Urinary bladder (tissue), 4 donors: ENCODE data around the gene DENND1C. TPM values are rescaled to one million over a fixed set of nuclear protein-coding genes. Genes with fewer than 3 reads are reported as not detected.

Source experiments
- DNase-seq: peaks from one replicate; pipeline ENCODE4 v3.0.0-alpha.2; 2015; ENCODE audit errors: extremely low spot score
- H3K27ac ChIP-seq: one replicate; pipeline ENCODE4 v1.5.1; 2013; ENCODE audit warnings: low read depth, mild to moderate bottlenecking, moderate library complexity
- H3K36me3 ChIP-seq: one replicate; pipeline ENCODE4 v1.6.1; 2013; ENCODE audit warnings: mild to moderate bottlenecking, moderate library complexity; ENCODE audit not compliant: insufficient read depth
- H3K4me1 ChIP-seq: one replicate; pipeline ENCODE4 v1.6.1; 2013; ENCODE audit warnings: mild to moderate bottlenecking, moderate library complexity; ENCODE audit not compliant: insufficient read depth
- H3K4me3 ChIP-seq: one replicate; pipeline ENCODE4 v1.5.1; 2013; ENCODE audit warnings: low read depth, low read length
- WGBS: extraction: QIAGEN DNeasy Blood & Tissue Kit; methylation state at CpG from one replicate; pipeline ENCODE4 v1.1.7; 2013; 5-methylcytosine and 5-hydroxymethylcytosine counted together
- polyA plus RNA-seq: library from polyadenylated mRNA; stranded (reverse); fragments of 200-250 nt; gene quantifications from one replicate; pipeline ENCODE4 v1.2.3, GENCODE V29; 2013
- small RNA-seq: library from RNA; depleted of rRNA; stranded (forward); fragments of <200 nt; gene quantifications from one replicate; pipeline ENCODE3, GENCODE V24; 2014
- total RNA-seq: library from RNA; depleted of rRNA; stranded (reverse); fragments of >200 nt; gene quantifications from one replicate; pipeline ENCODE4 v1.2.3, GENCODE V29; 2014
- donor health status: healthy with polysubstance abuse.
- donor health status: healthy.

The DENND1C gene
- total and polyA plus RNA-seq, 2 donors: 0.63 to 1.4 TPM

- 4% methylated on average over 43 of the region's 43 CpGs for WGBS
- Histone ChIP-seq H3K36me3 (no peaks in the 10 kb centered on the region), H3K4me1 (no peaks in the 10 kb centered on the region), H3K27ac (peak overlapping the region; percentile 79), H3K4me3 (no peak overlapping the region)
- peak; percentile 100 for DNase-seq
These were observed 56.5 kb downstream of the DENND1C start for GRCh38 chr19:6424939-6425731.

- H3K27ac ChIP-seq: peak within 1 kb of the TSS; percentile 79
- DNase-seq: no peak
- H3K4me3 ChIP-seq: peak within 1 kb of the TSS; percentile 97
- H3K36me3 ChIP-seq: no peaks in the 10 kb centered on the region
- WGBS: under 1% methylated on average over 114 of the region's 114 CpGs
- no peaks in the 10 kb centered on the region for H3K4me1 ChIP-seq
These were observed 57.2 kb downstream of the DENND1C start, which contains the start of gene KHSRP for GRCh38 chr19:6424195-6424938. Gene KHSRP, minus strand, starts transcription at chr19:6424811. Its CDS starts 110 bp downstream, at chr19:6424701.

GRCh38 chr19:6423499-6424194, 57.9 kb downstream of the DENND1C start:
- H3K4me1 ChIP-seq: no peaks in the 10 kb centered on the region
- peak overlapping the region; percentile 97 for H3K4me3 ChIP-seq
- no peaks in the 10 kb centered on the region for H3K36me3 ChIP-seq
- WGBS: under 1% methylated on average over 20 of the region's 20 CpGs
- no peak for DNase-seq
- H3K27ac ChIP-seq: peak overlapping the region; percentile 43

GRCh38 chr19:6421075-6422014, 60.2 kb downstream of the DENND1C start:
- no peak for DNase-seq
- H3K27ac ChIP-seq: no peak overlapping the region
- H3K4me1 ChIP-seq: no peaks in the 10 kb centered on the region
- WGBS: 75% methylated on average over 20 of the region's 20 CpGs
- H3K36me3 ChIP-seq: peaks cover under 1% of the 10 kb centered on the region
- no peak overlapping the region for H3K4me3 ChIP-seq

- 90% methylated on average over 19 of the region's 19 CpGs for WGBS
These were observed 63.0 kb downstream of the DENND1C start for GRCh38 chr19:6418562-6418932.

GRCh38 chr19:6417713-6418561, 63.6 kb downstream of the DENND1C start:
- Histone ChIP-seq H3K4me1 (no peaks in the 10 kb centered on the region), H3K36me3 (peaks cover 10% of the 10 kb centered on the region), H3K27ac (no peak overlapping the region), H3K4me3 (no peak overlapping the region)
- DNase-seq: no peak
- WGBS: 63% methylated on average over 33 of the region's 33 CpGs

More at GRCh38 chr19:6418562-6418932, 63.0 kb downstream of the DENND1C start:
- no peak overlapping the region for H3K27ac ChIP-seq
- H3K4me3 ChIP-seq: no peak overlapping the region
- H3K4me1 ChIP-seq: no peaks in the 10 kb centered on the region
- no peak for DNase-seq
- peaks cover 10% of the 10 kb centered on the region for H3K36me3 ChIP-seq

Small RNA genes lying within 50 kb of the gene (small RNA-seq; reads per million reads assigned to genes)
- not detected for gene AC010503.2

Other genes with a start within 250 kb of the DENND1C start
- gene MLLT1, start 201.8 kb downstream of the DENND1C start, total RNA-seq: 7.5 TPM
- 46.6 TPM for gene MLLT1, start 201.8 kb downstream of the DENND1C start, polyA plus RNA-seq
- gene ACER1, start 148.2 kb downstream of the DENND1C start, total RNA-seq: not detected
- gene ACER1, start 148.2 kb downstream of the DENND1C start, polyA plus RNA-seq: 0.11 TPM
- gene CLPP, start 120.3 kb downstream of the DENND1C start, total RNA-seq: 20.6 TPM
- gene CLPP, start 120.3 kb downstream of the DENND1C start, polyA plus RNA-seq: 91.7 TPM
- 38.4 TPM for gene ALKBH7, start 109.0 kb downstream of the DENND1C start, total RNA-seq
- 77.4 TPM for gene ALKBH7, start 109.0 kb downstream of the DENND1C start, polyA plus RNA-seq
- 1.4 TPM for gene PSPN, start 105.9 kb downstream of the DENND1C start, total RNA-seq
- 0.94 TPM for gene PSPN, start 105.9 kb downstream of the DENND1C start, polyA plus RNA-seq
- 24.4 TPM for gene GTF2F1, start 88.6 kb downstream of the DENND1C start, total RNA-seq
- gene GTF2F1, start 88.6 kb downstream of the DENND1C start, polyA plus RNA-seq: 53.2 TPM
- 85.5 TPM for gene KHSRP, start 57.0 kb downstream of the DENND1C start, total RNA-seq
- gene KHSRP, start 57.0 kb downstream of the DENND1C start, polyA plus RNA-seq: 167 TPM
- not detected for gene SLC25A41, start 48.0 kb downstream of the DENND1C start, total RNA-seq
- gene SLC25A41, start 48.0 kb downstream of the DENND1C start, polyA plus RNA-seq: 1.0 TPM
- 24.1 TPM for gene SLC25A23, start 22.0 kb downstream of the DENND1C start, total RNA-seq
- gene SLC25A23, start 22.0 kb downstream of the DENND1C start, polyA plus RNA-seq: 91.1 TPM
- gene CRB3, start 17.5 kb downstream of the DENND1C start, total RNA-seq: 4.4 TPM
- 6.1 TPM for gene CRB3, start 17.5 kb downstream of the DENND1C start, polyA plus RNA-seq
- gene TUBB4A, start 20.5 kb upstream of the DENND1C start, total RNA-seq: 2.5 TPM
- 2.6 TPM for gene TUBB4A, start 20.5 kb upstream of the DENND1C start, polyA plus RNA-seq
- 0.53 TPM for gene TNFSF9, start 49.2 kb upstream of the DENND1C start, total RNA-seq
- gene TNFSF9, start 49.2 kb upstream of the DENND1C start, polyA plus RNA-seq: 0.91 TPM
- gene CD70, start 109.4 kb upstream of the DENND1C start, total RNA-seq: not detected
- not detected for gene CD70, start 109.4 kb upstream of the DENND1C start, polyA plus RNA-seq
- gene TNFSF14, start 188.4 kb upstream of the DENND1C start, total RNA-seq: 0.48 TPM
- 1.9 TPM for gene TNFSF14, start 188.4 kb upstream of the DENND1C start, polyA plus RNA-seq
- 38.9 TPM for gene C3, start 238.9 kb upstream of the DENND1C start, total RNA-seq
- gene C3, start 238.9 kb upstream of the DENND1C start, polyA plus RNA-seq: 1,354 TPM